GM12878 (cell line): ENCODE data around the gene MARCHF11. TPM values are rescaled to one million over a fixed set of nuclear protein-coding genes. Genes with fewer than 3 reads are reported as not detected.

Experiments
- ATAC-seq: fragments of 200-7000 bp; cut with Tn5 transposase; 3 replicates; pipeline ENCODE4 v1.9.1; 2020; ENCODE audit warnings: mild to moderate bottlenecking, moderate library complexity
- BruUV-seq: library from RNA; stranded (reverse); fragments of 400-500 nt; replicated peaks from 2 replicates; lab custom pipeline; 2021; lab: Mats Ljungman, UMichigan
- CTCF ChIA-PET: fragments of 300-600 bp; sonication (Branson Sonifier 250); formaldehyde crosslinking; extraction: SDS; loops from one replicate; lab custom pipeline; 2021; ENCODE audit warnings: inconsistent platforms; lab: Yijun Ruan, JAX
- POLR2A ChIA-PET: fragments of 350-600 bp; formaldehyde crosslinking; extraction: SDS; loops from one replicate; lab custom pipeline; 2021; ENCODE audit warnings: inconsistent platforms; lab: Charles Lee
- RAD21 ChIA-PET: fragments of 300-600 bp; sonication (Branson Sonifier 250); formaldehyde crosslinking; loops from one replicate; lab custom pipeline; 2023; ENCODE audit warnings: antibody characterized with exemption; ENCODE audit not compliant: unreplicated experiment; lab: Charles Lee
- SMC1A ChIA-PET: fragments of 300-600 bp; sonication (Branson Sonifier 250); formaldehyde crosslinking; loops from one replicate; lab custom pipeline; 2023; ENCODE audit not compliant: unreplicated experiment, uncharacterized antibody; lab: Charles Lee
- DNase-seq: peaks from one replicate; pipeline ENCODE4 v3.0.0-alpha.2; 2011; ENCODE audit warnings: low read depth, low spot score
- FAIRE-seq: peaks from 3 replicates; lab custom pipeline; 2011; peaks lifted over from hg19 to GRCh38; lab: Jason Lieb, UNC
- H2AFZ ChIP-seq: 2 replicates; pipeline ENCODE4 v1.6.0; 2011; ENCODE audit warnings: low read depth, low read length, control low read depth; ENCODE audit not compliant: control insufficient read depth
- H3K27ac ChIP-seq: 2 replicates; pipeline ENCODE4 v1.5.1; 2011; ENCODE audit warnings: control low read depth; ENCODE audit not compliant: control insufficient read depth, insufficient read depth
- H3K27me3 ChIP-seq, 2 experiments: replicated peaks in 1 of 2; 2 replicates each; pipeline versions ENCODE4 v1.6.0 to v1.6.1; 2011; ENCODE audit warnings: low read length in 1 of 2; ENCODE audit not compliant: control insufficient read depth in 2 of 2, insufficient read depth in 2 of 2
- H3K36me3 ChIP-seq, 2 experiments: 2 replicates each; pipeline ENCODE4 v1.5.1; 2011; ENCODE audit warnings: low read length in 1 of 2; ENCODE audit not compliant: control insufficient read depth in 2 of 2, insufficient read depth in 2 of 2
- H3K4me1 ChIP-seq: 2 replicates; pipeline ENCODE4 v1.6.1; 2011; ENCODE audit warnings: mild to moderate bottlenecking, low read length, moderate library complexity, mixed read lengths; ENCODE audit not compliant: control insufficient read depth, insufficient read depth
- H3K4me2 ChIP-seq: 2 replicates; pipeline ENCODE4 v1.6.0; 2011; ENCODE audit warnings: control low read depth; ENCODE audit not compliant: control insufficient read depth, insufficient read depth
- H3K4me3 ChIP-seq: fragments of 200-600 bp; sonication (generic); 2 replicates; pipeline ENCODE4 v1.5.1; 2016
- H3K79me2 ChIP-seq: 2 replicates; pipeline ENCODE4 v1.6.0; 2011; ENCODE audit warnings: low read length; ENCODE audit not compliant: control insufficient read depth, insufficient read depth
- H3K9ac ChIP-seq: 2 replicates; pipeline ENCODE4 v1.8.0; 2011; ENCODE audit warnings: low read length, control low read depth, mixed read lengths; ENCODE audit not compliant: control insufficient read depth, insufficient read depth
- H3K9me3 ChIP-seq: replicated peaks from 3 replicates; pipeline ENCODE4 v1.5.1; 2011; ENCODE audit warnings: mild to moderate bottlenecking, low read length; ENCODE audit not compliant: control insufficient read depth, insufficient read depth
- H4K20me1 ChIP-seq: 2 replicates; pipeline ENCODE4 v1.6.0; 2011; ENCODE audit not compliant: control insufficient read depth, insufficient read depth
- BCLAF1 ChIP-seq: fragments of 450-650 bp; IDR thresholded peaks from 2 replicates; pipeline ENCODE4 v1.6.1; 2017; ENCODE audit warnings: antibody characterized with exemption, mild to moderate bottlenecking, moderate library complexity
- BHLHE40 ChIP-seq, 2 experiments: fragments of 450-650 bp in 1 of 2; IDR thresholded peaks; 2 replicates each; pipeline ENCODE4 v1.6.1; 2011 to 2017; ENCODE audit warnings: low read depth in 2 of 2, borderline replicate concordance in 1 of 2, improper control_type of control experiment in 1 of 2, low read length in 1 of 2, mild to moderate bottlenecking in 1 of 2
- CHD4 ChIP-seq: fragments of 200-600 bp; sonication (generic); IDR thresholded peaks from 2 replicates; pipeline ENCODE4 v1.6.1; 2016; ENCODE audit warnings: mild to moderate bottlenecking
- EED ChIP-seq: sonication (generic); IDR thresholded peaks from 2 replicates; pipeline ENCODE4 v1.6.1; 2016; ENCODE audit warnings: antibody characterized with exemption, low read depth
- HCFC1 ChIP-seq: fragments of 150-350 bp; IDR thresholded peaks from 2 replicates; pipeline ENCODE4 v1.6.1; 2014; ENCODE audit warnings: low read length
- HDAC2 ChIP-seq: fragments of 200-600 bp; sonication (generic); IDR thresholded peaks from 2 replicates; pipeline ENCODE4 v1.6.1; 2017
- NBN ChIP-seq: fragments of 450-650 bp; IDR thresholded peaks from 2 replicates; pipeline ENCODE4 v1.6.1; 2016
- POLR2AphosphoS2 ChIP-seq: IDR thresholded peaks from 2 replicates; pipeline ENCODE4 v1.6.1; 2011; ENCODE audit warnings: low read depth, mild to moderate bottlenecking, low read length, improper control_type of control experiment, moderate library complexity
- SP1 ChIP-seq: IDR thresholded peaks from one replicate; pipeline ENCODE4 v1.6.1; 2011; ENCODE audit warnings: low read depth, low read length
- SREBF1 ChIP-seq: IDR thresholded peaks from 2 replicates; pipeline ENCODE4 v1.6.1; 2012; ENCODE audit warnings: mild to moderate bottlenecking, low read length
- SREBF2 ChIP-seq: IDR thresholded peaks from 2 replicates; pipeline ENCODE4 v1.6.1; 2012; ENCODE audit warnings: mild to moderate bottlenecking, low read length
- WRNIP1 ChIP-seq: IDR thresholded peaks from 2 replicates; pipeline ENCODE4 v1.6.1; 2011; ENCODE audit warnings: low read depth, low read length, improper control_type of control experiment, borderline replicate concordance
- WGBS: methylation state at CpG from one replicate; pipeline ENCODE4 v1.1.6; 2016; ENCODE audit warnings: low lambda C conversion rate; ENCODE audit not compliant: insufficient replicate concordance, insufficient coverage; ENCODE audit errors: missing lambda C conversion rate; 5-methylcytosine and 5-hydroxymethylcytosine counted together
- in situ Hi-C: fragments of 300-500 bp; cut with MboI; formaldehyde crosslinking; loops from 9 replicates; pipeline ENCODE4 v1.14.3; 2018; ENCODE audit warnings: mixed read lengths
- intact Hi-C: fragments of 100-400 bp; cut with micrococcal nuclease; formaldehyde crosslinking; loops from one replicate; pipeline ENCODE4 v1.14.2; 2022; ENCODE audit not compliant: unreplicated experiment
- polyA plus RNA-seq, 11 experiments: library from polyadenylated mRNA; depleted of rRNA in 4 of 11; unstranded in 6 of 11; stranded (reverse) in 5 of 11; fragments of >200 nt; fragmentation: Nextera tagmentation in 4 of 11; fragmentation: Illumina TruSeq in 1 of 11; extraction: Ambion mirVana in 4 of 11; extraction: Trizol in 1 of 11; gene quantifications; 1 replicate in 1 of 11; 2 replicates in 10 of 11; pipeline versions ENCODE4 v1.2.1 to v1.2.3, GENCODE V29; 2011 to 2016; ENCODE audit warnings: inconsistent platforms in 2 of 11, missing spikeins in 2 of 11, low read depth in 1 of 11
- total RNA-seq, 4 experiments: library from RNA; depleted of rRNA in 3 of 4; stranded (reverse); fragments of >200 nt in 3 of 4; fragmentation: Illumina TruSeq in 1 of 4; extraction: Trizol in 1 of 4; gene quantifications; 2 replicates each; pipeline versions ENCODE4 v1.2.1 to v1.2.3, GENCODE V29; 2013 to 2021

Gene MARCHF11
- total and polyA plus RNA-seq, 10 of the 15 experiments (the other 5 are each of a cell fraction or from before 2014, with no cell fraction given), result 0.26 TPM; not detected in 9

DNA sequence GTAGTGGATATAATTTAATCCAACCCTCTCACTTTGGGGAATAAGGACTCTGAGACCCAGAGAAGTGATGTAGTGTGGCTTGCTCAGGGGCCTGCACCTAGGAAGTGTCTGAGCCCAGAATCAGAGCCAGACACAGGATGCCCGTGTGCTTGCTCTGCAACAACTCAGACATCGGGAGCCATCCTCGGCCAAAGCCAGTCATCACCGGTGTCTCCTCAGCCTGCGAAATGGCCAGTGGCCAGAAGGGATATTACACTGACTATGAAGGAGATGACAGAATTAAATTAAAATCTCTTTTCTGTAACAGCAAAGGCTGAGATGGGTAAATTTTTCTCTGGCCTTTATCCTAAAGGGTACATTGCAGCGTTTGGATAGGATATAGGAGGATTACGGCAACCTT, 102.9 kb downstream of the MARCHF11 start:
- H3K27me3 ChIP-seq, result no peaks in the 10 kb centered on the region
- no peaks in the 10 kb centered on the region for H3K9me3 ChIP-seq
- no TSS peak for BruUV-seq
- no peaks in the 10 kb centered on the region for H3K36me3 ChIP-seq
- H3K4me3 ChIP-seq, result no peak overlapping the region
- peak; percentile 26; the same call in 2 of the 3 replicates for ATAC-seq
- ChIA-PET POLR2A (no interaction called here), SMC1A (no interaction called here), RAD21 (no interaction called here), CTCF (no interaction called here)
- H4K20me1 ChIP-seq, result no peaks in the 10 kb centered on the region
- no peak for TF ChIP-seq WRNIP1
- TF ChIP-seq BHLHE40 (IDR thresholded peaks at IDR 0.05; ENCODE audit: borderline replicate concordance in 1 of 2, low read depth in 2 of 2, low read length in 1 of 2), result no peak
- no peak for TF ChIP-seq CHD4
- TF ChIP-seq POLR2AphosphoS2, result no peak
- TF ChIP-seq HDAC2, result no peak
- TF ChIP-seq SREBF2, result no peak
- TF ChIP-seq BCLAF1, result no peak
- TF ChIP-seq SP1, result no peak
- TF ChIP-seq EED, result no peak
- no peak for TF ChIP-seq HCFC1
- TF ChIP-seq SREBF1, result no peak
- TF ChIP-seq NBN, result no peak
- 64% methylated on average over 7 of the region's 7 CpGs for WGBS
- in situ Hi-C loops, result no loop called here
- FAIRE-seq, result no peak
- no peak overlapping the region for H3K27ac ChIP-seq
- DNase-seq, result no peak
- no peak overlapping the region for H2AFZ ChIP-seq
- H3K79me2 ChIP-seq, result no peaks in the 10 kb centered on the region
- no peaks in the 10 kb centered on the region for H3K4me1 ChIP-seq
- H3K9ac ChIP-seq, result no peak overlapping the region
- H3K4me2 ChIP-seq, result no peak overlapping the region
- intact Hi-C loops, result no loop called here
